ENCODE measurements around the gene SUSD4.

DNA sequence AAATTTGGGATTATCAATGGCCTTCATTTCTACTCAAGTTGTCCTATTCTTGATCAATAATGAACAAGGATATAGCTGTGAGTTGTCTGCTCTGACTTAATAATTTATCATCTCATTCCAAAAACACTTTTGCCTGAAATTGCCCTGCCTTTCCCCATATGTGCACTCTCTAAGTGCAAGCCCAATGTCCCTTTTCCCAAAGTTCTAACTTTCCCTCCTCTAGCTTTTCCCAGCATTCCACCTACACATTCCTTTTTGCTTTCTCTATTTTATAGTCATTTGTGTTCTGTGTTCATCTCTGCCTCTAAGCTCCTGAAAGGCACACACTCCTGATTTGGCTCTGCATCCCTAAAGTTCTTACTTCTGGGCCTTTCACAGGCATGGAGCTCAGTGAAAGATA is 34.7 kb downstream of the SUSD4 start:
- TF ChIP-seq POLR2A (IDR thresholded peaks at IDR 0.05; ENCODE audit: low read depth, low read length), result no peak
- no peak for TF ChIP-seq POLR2AphosphoS5 (IDR thresholded peaks at IDR 0.05; ENCODE audit: low read depth, low read length)
- TF ChIP-seq SPI1 (IDR thresholded peaks at IDR 0.05; ENCODE audit: low read depth, low read length), result no peak
- no peak for TF ChIP-seq TAF1 (IDR thresholded peaks at IDR 0.05; ENCODE audit: low read depth, low read length)
